Choroid plexus epithelial cell (primary cell): Measurements from ENCODE around the gene GABRG3.

Experiments used
- DNase-seq: peaks from one replicate; pipeline ENCODE4 v3.0.0-alpha.2; 2010; ENCODE audit warnings: low read depth
- H3K4me3 ChIP-seq: 2 replicates; pipeline ENCODE4 v1.5.1; 2011; ENCODE audit warnings: low read depth, mild to moderate bottlenecking, control low read depth, low read length, moderate library complexity
- TF ChIP-seq, protein P1 (sequence below): conservative IDR thresholded peaks from 2 replicates; pipeline ENCODE4 v1.5.1; 2011; ENCODE audit warnings: low read depth, mild to moderate bottlenecking, control low read depth, inconsistent platforms, low read length, moderate library complexity

Gene GABRG3

DNA sequence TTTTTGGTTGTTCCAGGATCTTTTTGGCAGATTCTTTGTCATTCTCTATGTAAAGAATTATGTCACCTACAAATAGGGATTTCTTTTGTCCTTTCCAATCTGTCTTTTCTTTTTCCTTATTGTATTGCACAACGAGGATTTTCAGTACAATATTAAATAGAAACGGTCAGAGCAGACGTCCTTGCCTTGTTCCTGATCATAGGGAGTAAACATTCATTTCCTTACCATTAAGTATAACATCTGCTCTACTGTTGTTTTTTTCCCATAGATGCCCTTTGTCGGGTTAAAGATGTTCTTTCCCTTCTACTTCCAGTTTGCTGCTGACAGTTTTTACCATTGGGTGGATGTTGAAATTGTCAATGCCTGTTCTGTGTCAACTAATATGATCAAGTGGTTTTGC lies 599.8 kb downstream of the GABRG3 start:
- TF ChIP-seq, protein P1, sequence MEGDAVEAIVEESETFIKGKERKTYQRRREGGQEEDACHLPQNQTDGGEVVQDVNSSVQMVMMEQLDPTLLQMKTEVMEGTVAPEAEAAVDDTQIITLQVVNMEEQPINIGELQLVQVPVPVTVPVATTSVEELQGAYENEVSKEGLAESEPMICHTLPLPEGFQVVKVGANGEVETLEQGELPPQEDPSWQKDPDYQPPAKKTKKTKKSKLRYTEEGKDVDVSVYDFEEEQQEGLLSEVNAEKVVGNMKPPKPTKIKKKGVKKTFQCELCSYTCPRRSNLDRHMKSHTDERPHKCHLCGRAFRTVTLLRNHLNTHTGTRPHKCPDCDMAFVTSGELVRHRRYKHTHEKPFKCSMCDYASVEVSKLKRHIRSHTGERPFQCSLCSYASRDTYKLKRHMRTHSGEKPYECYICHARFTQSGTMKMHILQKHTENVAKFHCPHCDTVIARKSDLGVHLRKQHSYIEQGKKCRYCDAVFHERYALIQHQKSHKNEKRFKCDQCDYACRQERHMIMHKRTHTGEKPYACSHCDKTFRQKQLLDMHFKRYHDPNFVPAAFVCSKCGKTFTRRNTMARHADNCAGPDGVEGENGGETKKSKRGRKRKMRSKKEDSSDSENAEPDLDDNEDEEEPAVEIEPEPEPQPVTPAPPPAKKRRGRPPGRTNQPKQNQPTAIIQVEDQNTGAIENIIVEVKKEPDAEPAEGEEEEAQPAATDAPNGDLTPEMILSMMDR, result no peak
- no peak overlapping the region for H3K4me3 ChIP-seq
- DNase-seq, result no peak

- DNase-seq, result no peak
- TF ChIP-seq, protein P1, result no peak
Measured at GRCh38 chr15:27573805-27574485, 603.0 kb downstream of the GABRG3 start.

DNA sequence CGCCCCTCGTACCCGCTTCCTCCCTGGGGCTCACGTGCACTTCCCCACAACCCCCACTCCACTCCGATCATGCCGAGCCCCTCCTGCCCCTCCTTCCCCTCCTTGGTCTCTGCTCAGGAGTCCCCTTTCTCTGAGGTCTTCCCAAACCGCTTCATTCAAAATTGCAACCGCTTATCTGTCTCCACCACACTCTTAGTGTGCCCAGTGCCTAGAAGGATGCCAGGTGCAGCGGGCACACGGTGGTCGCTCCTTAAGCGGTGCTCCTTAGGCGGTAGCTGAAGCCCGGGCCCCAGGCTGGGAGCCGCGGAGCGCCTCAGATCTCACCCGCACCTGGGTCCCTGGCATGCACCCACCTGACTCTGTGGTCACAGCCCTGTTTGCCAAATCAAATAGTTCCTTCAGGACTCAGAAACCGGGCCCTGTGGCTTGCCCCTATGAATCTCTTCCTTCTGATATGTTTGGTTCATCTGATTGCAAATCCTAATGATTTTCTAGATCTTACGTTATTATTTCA lies 603.6 kb downstream of the GABRG3 start:
- no peak for DNase-seq
- TF ChIP-seq, protein P1, result no peak
- no peak overlapping the region for H3K4me3 ChIP-seq

More at GRCh38 chr15:27573805-27574485, 603.0 kb downstream of the GABRG3 start:
- H3K4me3 ChIP-seq, result no peak overlapping the region

GRCh38 chr15:27575521-27575920 lies 604.5 kb downstream of the GABRG3 start:
- TF ChIP-seq, protein P1, result no peak
- DNase-seq, result no peak

DNA sequence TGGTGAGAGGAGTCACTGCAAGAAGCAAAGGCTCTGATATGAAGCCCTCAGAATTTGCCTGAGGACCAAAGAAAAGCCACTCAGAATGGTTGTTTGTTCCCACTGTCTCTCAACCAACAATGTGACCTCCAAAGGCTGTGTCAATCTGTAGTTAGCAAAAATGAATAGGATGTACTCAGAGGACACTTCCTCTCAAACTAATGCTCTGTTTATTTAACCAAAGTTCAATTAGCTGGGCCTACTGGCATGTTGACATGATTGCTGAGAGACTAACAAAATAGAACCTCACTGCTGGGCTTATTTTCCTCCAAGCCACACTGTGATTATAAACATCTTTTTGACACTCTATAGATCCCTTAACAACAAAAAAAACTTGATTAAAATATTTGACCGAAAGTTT lies 605.6 kb downstream of the GABRG3 start:
- no peak overlapping the region for H3K4me3 ChIP-seq
- TF ChIP-seq, protein P1, result no peak
- DNase-seq, result no peak

More at GRCh38 chr15:27575521-27575920, 604.5 kb downstream of the GABRG3 start:
- no peak overlapping the region for H3K4me3 ChIP-seq

- TF ChIP-seq, protein P1, result no peak
- H3K4me3 ChIP-seq, result no peak overlapping the region
- DNase-seq, result no peak
Measured at GRCh38 chr15:27579738-27580137, 608.8 kb downstream of the GABRG3 start.

- no peak overlapping the region for H3K4me3 ChIP-seq
- TF ChIP-seq, protein P1, result no peak
- DNase-seq, result peak; percentile 53
Measured at GRCh38 chr15:27582726-27583410, 611.9 kb downstream of the GABRG3 start.
